Measurements from ENCODE around the gene CELF1.

Gene CELF1

DNA sequence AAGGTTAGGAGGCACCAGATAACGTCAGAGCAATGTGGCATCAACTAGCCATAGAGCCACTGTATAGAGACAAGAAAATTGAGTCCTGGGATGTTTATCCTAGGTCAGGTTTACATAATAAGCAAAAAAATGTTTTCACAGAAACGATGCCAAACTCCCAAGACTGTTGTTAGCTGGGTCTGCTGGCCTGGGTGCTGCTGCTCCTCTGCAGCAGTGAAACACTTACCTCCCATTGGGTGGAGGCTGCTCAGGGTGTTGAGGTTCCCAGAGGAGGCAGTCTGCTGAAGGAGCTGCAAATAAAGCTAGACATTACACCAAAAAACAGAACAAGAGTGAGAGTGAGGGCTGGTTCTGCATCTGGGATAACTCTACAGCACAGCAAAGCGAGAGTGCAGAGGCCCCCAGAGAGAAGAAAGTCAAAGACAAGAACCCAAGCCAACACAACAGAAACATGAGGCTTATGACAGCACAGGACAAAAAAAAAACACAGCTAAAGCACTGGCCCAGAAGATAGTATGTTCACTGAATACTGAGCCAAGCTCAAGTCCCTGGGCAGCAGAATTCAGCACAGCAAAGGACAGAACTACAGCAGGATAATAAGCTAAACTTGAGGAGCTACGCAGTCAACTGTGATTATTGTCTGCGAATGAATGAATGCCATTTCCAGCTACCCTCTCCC lies 74.1 kb downstream of the CELF1 start:
- no peak for DNase-seq

DNA sequence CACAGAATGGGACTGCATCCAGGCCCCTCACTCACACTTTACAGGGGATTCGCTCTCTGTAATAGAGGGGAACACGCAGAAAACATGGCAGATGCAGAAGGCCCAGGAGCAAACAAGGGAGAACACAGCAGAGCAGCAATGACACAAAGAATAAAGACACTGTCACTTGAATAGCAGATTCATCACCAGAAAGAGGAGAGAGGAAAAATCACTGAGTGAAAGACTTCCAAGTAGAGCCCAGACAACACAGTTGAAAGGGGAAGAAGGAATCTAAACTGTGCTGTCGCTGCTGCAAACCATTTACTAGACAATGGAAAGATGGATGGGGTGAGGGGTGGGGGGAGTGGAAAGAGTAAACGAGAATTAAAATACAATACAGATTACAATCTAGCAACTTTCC lies 75.2 kb downstream of the CELF1 start:
- no peak for DNase-seq

DNA sequence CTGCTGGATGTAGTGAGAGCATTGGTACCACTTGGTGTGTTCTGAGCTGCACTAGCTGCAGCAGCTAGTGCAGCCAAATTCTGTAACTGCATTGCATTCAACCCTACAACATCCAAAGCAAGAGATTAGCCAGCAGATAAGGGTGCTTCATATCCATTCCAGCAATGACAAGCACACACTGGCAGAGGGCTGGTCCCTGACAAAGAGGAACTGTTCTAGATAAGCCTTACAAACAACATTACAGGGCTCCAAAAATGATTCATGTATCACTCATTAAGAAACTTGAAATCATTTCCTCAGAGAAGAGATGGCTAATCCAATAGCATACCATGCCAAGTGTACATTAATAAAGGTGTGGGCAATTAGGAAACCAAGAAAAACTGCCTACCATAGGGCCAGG lies 75.6 kb downstream of the CELF1 start:
- DNase-seq: no peak

DNA sequence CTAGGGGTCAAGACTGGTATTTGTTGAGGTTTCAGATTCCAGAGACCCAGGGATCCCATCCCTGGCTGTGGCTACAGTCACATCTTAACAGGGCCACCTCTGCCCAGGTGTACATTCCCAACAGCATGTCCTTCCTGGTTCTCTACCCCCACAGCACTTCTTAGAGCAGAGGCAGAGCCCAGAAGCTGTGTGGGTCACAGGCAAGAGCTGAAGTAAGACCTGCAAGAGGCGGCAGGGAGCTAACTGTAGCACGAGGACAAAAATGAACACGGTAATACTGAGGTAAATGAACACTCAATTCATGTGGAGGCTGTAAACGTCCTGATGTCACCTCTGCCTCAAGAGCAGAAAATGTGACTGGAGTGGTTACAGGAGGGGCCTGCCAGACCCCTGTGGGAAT lies 82.3 kb downstream of the CELF1 start:
- no peak for DNase-seq

DNA sequence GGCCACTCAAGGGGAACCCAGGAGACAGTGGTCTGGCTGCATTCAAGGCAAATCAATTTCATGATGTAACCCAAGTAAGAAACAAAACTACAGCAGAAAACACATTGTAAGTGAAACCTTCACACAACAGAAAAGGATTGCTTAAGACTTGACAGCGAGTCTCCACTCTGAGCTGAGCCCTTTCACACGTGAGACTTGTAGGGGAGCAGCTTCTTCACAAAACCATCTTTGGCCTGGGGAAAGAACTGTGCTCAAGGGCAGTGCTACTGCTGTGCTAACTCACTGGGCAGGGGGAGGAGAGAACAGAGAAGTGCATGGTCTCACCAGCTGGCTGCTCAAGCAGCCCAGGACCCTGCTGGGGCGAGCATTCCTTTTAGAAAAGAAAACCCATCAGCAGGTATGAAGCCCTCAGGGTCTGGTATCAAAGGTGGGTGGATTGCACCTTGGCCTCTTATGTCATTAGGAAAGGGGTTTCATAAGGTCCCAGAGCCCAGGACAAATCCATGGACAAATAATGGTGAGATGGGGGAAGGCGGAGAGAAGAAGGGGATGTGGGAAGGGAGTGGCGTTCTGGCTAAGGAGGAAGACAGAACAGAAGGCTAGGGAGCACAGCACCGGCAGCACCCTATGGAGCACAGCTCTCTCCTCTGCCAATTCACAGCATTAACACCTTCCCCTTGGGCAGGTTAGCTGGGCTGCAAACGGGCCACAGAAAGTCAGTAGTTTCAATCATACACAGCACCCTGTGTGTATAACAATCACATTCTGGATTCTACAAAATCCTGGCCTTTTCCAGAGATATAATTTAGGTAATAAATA lies 83.4 kb downstream of the CELF1 start:
- no peak for DNase-seq

DNA sequence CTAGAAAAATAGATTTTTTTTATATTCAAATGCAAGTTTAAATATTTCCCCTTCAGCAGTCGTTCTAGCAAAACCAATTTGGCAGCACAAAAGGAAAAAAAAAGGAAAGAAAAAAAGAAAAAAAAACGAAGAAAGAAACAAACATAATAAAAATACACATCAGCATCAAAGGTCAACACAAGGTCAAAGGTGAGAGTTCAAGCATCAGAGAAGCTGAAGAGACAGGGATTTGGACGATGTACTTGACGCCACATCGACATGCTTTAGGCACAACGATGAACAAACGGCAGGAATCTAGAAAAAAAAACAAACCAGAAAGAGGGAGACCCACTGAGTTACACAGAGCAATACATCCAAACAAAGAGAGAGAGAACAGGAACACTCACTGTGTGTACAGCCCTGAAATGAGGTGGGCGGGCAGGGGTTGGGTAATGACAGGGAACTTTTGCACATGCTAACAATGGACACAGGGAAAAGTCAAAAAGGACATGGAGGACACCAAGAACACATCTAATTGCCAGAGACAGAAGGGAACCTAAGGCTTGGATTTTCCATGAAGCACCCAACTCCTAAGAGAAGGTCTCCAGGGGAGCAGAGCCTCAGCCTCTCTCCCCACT lies 84.2 kb downstream of the CELF1 start:
- no peak for DNase-seq

DNA sequence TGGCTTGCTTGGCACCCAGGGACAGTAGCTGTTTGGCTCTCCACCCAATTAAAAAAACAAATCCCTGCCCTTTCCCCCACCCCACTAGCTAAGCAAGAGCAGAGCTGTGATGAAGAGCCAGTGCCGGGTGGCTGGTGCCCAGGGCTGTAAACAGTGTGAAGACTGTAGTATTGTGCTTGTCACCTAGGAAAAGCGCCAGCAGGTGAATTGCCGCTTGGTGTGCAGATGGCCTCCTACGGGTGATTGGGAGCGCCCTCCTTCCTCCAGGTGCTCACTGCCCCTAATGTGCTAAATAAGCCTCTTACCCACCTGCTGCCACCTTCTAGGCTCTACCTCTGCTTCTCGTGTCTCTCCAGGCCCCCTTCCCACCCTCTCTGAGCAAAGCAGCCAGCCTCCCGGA lies 85.6 kb downstream of the CELF1 start:
- DNase-seq: no peak

DNA sequence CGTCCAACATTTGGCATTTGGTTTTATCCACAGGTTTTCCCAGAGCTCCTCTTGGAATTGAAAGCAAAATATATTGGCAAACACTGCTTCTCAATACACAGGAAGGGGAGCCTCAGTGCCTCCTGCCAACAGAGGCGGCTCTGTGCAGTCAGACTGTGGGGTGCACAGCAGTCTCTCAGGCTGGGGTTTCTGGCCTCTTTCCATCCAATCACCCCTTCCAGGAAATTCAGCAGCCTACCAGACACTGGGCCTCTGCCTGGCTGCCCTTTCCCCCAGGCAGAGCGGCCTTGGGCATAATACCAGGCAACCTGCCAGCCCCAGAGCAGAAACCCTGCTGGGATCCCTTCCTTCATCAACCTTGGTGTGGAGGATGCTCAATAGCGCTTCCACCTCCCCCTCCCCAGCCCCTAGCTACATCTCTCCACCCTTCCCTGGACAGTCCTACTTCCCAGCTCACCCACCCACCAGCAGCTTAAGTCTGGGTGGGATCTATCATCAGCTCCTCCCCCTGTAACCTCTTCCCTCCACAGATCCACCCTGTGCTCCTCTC lies 86.2 kb downstream of the CELF1 start:
- no peak for DNase-seq

DNA sequence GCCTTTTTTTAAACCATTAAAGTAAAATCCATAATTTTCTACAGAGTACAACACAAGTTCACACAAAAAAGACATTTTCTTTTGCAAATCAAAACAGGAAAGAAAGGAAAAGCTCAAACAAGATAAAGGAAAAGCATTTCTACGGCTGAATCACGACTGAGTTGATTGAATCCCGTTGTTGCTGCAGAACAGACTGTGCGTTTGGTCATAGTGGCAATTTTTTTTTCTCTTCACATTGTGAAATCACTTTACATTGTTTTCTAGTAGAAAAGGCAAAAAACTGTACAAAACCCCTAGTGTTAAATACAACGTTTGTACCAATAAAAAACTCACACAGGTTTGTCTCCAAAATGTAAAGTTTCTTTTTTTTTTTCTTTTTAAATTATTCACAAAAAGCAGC lies 86.7 kb downstream of the CELF1 start:
- no peak for DNase-seq

DNA sequence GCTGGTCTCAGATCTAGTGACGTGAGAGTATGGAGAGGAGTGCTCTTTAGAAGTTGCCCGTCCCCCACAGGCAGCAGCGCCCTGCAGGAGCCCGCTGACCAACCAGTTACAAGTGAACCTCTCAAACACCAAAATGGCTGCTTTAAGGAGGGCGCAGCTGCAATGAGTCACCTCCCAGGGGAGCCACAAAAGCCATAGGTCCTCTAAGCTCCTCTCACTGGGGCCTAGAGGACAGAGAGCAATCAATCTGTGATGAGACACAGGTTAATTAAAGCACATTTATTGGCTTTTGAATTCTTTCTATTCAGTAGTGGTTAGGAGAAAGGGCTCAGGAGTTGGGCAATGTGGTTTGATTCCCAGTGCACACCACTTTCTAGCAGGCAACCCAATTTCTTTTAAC lies 88.4 kb downstream of the CELF1 start:
- peak; percentile 47 for DNase-seq

DNA sequence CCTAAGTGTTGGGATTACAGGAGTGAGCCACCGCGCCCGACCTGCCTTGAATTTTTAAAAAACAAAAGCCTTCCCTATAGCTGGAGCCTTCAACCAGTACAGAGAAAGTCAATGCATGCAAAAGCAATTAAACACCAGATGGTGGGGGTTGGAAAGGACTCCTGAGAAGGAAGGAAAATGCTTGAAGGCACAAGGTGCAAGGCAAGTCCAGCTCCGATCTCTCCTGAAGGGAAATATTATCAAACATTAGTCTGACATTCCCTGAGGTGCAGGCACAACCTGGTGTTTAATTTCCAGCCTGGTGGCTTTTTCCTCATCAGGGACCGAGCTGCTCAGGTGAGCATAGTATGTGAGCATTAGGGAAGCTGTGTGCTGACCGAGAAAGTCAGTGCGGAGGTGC lies 91.1 kb downstream of the CELF1 start:
- no peak for DNase-seq

DNA sequence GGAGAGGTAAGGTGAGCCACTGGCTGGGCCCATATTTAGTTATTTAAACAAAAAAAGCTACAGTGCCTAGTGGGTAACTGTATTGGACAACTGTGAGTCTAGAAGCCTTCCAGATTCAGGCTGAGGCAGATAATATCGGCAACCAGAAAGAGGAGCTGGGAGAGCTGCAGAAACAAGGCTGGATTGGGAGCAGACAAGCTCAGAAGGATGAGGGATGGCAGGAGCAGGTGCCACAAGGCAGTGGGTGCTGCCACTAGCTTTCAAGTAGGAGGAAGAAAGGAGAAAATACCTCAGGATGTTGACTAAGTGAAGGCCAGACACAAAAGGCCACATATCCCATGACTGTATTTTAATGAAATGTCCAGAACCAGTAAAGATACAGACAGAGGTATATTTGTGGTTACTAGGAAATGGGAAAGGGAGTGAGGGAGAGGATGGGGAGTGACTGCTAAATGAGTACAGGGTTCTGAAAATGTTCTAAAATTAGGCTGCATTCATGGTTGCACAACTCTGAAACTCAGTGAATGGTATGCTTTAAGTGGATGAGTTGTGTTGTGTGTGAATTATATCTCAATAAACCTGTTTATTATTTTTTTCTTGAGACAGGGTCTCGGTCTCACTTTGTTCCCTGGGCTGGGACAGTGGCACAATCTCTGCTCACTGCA lies 92.2 kb downstream of the CELF1 start:
- DNase-seq: no peak

DNA sequence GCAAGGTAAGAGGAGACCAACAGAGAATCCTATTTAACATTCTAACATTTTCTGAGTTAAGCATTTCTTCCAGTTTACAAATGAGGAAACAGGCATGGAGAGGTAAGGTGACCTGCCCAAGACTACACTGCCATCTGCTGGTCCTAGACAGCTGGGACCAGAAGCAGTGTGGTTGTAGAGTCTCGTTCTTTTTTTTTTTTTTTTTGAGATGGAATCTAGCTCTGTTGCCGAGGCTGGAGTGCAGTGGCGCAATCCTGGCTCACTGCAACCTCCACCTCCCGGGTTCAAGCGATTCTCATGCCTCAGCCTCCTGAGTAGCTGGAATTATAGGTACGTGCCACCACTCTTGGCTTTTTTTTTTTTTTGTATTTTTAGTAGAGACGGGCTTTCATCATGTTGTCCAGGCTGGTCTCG lies 98.7 kb downstream of the CELF1 start:
- DNase-seq: peak; percentile 45

DNA sequence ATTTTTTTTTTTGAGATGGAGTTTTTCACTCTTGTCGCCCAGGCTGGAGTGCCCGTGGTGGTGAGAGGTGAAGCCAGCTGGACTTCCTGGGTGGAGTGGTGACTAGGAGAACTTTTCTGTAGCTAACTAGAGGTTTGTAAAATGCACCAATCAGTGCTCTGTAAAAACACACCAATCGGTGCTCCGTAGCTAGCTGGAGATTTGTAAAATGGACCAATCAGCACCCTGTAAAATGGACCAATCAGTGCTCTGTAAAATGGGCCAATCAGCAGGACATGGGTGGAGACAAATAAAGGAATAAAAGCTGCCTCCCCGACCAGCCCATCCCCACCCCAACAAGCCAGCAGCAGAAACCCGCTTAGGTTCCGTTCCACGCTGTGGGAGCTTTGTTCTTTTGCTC lies 99.6 kb downstream of the CELF1 start:
- DNase-seq: no peak

DNA sequence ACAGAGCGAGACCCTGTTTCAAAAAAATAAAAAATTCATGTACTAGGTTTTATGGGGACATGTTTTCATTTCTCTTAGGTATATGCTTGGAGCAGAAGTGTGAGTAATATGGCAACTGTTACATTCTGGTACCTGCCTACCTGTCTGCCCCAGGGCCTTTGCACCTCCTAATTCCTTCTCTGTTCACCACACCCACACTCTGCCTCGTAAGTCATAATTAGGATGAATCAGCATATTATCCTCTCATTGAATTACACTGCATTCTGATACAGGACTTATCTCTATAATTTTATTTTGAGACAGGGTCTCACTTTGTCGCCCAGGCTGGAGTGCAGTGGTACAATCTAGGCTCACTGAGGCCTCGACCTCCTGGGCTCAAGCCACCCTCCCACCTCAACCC lies 100.9 kb downstream of the CELF1 start:
- DNase-seq: no peak

DNA sequence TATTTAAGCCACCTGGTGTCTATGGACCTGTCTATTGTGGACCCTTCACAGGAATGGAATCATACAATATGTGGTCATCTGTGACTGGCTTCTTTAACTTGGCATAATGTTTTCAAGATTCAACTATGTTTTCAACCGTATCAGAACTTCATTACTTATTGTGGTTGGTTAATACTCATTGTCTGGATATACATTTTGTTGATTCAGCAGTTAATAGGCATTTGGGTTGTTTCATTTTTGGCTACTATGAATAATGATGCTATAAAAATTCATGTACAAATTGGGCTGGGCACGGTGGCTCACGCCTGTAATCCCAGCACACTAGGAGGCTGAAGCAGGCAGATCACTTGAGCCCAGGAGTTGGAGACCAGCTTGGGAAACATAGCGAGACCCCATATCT lies 101.5 kb downstream of the CELF1 start:
- no peak for DNase-seq

DNA sequence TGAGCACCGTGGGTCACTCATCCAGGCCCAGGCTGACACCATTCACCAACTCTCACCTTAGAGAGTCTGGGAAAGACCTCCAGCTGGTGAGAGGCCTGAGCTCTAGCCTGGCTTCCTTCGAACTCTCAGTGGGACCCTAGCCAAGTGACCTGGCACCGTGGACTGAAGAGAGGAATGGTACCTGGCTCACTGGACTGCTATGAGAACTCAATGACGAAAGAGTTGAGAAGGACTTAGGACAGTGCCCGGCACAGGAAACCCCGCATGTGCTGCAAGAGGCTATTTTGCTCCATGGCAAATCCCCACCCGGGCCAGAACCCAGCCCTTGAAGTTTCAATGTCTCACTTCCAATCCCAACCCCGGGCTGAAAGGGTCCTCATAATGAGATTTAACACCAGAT lies 103.4 kb downstream of the CELF1 start:
- no peak for DNase-seq

DNA sequence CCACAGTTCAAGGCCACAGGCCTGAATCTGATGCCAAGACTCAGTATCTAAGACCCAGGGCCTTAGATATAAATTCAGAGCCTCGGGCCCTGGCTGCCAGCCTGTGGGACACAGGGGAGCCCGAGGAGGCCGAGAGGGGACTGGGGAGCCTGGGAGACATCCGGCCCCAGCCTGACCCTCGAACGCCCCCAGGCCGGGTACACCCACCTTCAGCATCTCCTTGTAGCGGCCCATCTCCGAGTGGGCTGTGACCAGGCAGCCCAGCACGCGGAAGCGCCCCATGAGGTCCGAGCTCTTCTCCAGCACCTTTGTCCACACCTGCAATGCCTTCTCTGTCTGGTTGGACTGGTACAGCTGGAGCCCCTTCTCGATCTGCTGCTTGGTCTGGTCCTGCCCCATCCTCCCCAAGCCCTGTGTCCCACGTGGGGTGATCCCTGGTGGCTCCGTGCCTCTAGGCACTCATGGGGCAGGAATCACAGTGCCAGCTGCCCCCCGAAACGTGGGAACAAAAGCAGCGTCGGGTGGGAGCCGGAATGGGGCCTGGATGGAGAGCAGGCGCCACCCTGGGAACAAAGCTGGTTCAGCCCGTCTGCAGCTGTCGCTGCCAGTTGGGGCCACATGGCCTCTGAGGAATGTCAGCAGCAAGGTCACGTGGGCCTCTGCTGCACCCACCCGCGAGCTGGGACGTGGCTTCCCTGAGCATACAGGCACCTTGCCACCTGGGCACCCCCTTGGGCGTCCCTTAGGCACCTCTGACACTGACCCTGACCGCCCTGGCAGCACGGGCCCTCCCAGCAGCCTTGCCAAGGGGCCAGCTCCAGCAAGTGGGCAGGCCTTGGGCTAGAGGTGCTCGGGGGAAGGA lies 104.1 kb downstream of the CELF1 start, which contains the start of gene RAPSN:
Gene RAPSN (minus strand): TSS at position 571 of the 862 bp plus-strand sequence. CDS start 172 bp downstream, at position 399.
- DNase-seq: no peak

DNA sequence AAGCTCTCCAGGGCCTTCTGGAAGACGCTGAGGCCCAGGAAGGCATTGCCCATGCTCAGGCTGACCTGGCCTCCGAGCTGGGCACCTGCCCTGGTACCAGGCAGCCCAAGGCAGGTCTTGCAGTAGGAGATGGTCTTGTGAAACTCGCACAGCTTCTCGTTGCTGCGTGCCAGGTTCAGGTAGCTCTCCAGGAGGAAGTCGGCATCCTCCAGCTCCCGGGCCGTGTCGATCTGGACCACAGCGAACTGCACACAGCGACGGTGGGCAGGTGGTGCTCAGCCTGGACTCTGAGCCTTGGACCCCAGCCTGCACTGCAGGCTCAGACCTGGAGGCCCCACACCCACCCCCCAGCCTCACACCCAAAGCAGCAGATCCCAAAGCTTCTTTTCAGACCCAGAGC lies 105.0 kb downstream of the CELF1 start:
- no peak for DNase-seq

DNA sequence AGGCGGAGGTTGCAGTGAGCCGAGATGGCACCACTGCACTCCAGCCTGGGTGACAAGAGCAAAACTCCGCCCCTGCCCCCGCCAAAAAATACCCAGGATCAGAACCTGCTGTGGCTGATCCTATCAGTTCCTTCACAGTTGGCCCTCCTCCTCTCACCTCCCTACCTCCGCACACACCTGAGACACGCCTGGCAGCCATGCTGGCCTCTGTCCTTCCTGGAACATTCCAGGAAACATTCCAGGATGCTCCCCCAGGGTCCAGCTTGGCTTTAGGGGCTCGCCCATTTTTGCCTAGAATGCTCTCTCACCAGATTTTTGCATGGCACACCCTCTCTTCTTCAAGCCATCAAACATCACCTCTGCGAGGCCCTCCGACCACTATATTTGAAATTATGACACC lies 106.1 kb downstream of the CELF1 start:
- DNase-seq: no peak

DNA sequence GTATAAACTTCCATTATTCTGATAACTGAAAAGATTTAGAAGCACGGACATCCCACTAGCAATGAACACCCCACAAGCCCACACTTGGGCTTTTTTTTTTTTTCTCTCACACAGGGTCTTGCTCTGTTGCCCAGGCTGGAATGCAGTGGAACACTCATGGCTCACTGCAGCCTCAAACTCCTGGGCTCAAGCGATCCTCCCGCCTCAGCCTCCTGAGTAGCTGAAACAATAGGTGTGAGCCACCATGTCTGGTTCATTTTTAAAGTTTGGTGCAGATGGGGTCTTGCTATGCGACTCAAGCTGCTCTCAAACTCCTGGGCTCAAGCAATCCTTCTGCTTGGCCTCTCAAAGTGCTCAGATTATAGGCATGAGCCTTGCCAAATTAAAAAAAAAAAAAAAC lies 107.1 kb downstream of the CELF1 start:
- DNase-seq: no peak

DNA sequence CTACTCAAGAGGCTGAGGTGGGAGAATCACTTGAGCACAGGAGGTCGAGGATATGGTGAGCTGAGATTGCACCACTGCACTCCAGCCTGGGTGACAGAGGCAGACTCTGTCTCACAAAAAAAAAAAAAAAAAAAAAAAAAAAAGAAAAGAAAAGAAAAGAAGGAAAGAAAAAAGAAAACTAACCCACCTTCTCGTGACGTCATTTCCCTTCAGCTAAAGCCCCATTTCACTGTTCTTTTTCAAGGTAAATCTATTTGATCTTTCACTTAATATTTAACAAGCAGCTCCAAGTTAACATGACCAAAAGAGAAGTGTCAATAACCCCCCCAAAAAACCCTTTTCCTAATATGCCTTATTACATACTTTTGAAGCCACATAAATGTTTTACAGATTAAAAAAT lies 109.1 kb downstream of the CELF1 start:
- no peak for DNase-seq

All from retina (tissue), 1 donor.